Gastroesophageal sphincter (tissue), 3 donors: ENCODE results near the gene ANAPC4.

Experiments used
- CTCF ChIP-seq, 4 experiments: fragments of 200-600 bp in 2 of 4; fragments of 450-650 bp in 2 of 4; sonication (generic) in 1 of 4; IDR thresholded peaks; one replicate each; pipeline ENCODE4 v1.5.1; 2017 to 2019; ENCODE audit warnings: antibody characterized with exemption in 4 of 4, mild to moderate bottlenecking in 2 of 4, moderate library complexity in 2 of 4
- EP300 ChIP-seq: sonication (generic); formaldehyde crosslinking; IDR thresholded peaks from one replicate; pipeline ENCODE4 v1.6.1; 2017; ENCODE audit warnings: antibody characterized with exemption, mild to moderate bottlenecking
- POLR2A ChIP-seq, 2 donors: fragments of 450-650 bp; IDR thresholded peaks; one replicate each; pipeline ENCODE4 v1.6.1; 2017; ENCODE audit warnings: antibody characterized with exemption in 2 of 2, mild to moderate bottlenecking in 2 of 2, moderate library complexity in 1 of 2
- POLR2AphosphoS5 ChIP-seq: sonication (generic); formaldehyde crosslinking; IDR thresholded peaks from one replicate; pipeline ENCODE4 v1.6.1; 2017; ENCODE audit warnings: antibody characterized with exemption

DNA sequence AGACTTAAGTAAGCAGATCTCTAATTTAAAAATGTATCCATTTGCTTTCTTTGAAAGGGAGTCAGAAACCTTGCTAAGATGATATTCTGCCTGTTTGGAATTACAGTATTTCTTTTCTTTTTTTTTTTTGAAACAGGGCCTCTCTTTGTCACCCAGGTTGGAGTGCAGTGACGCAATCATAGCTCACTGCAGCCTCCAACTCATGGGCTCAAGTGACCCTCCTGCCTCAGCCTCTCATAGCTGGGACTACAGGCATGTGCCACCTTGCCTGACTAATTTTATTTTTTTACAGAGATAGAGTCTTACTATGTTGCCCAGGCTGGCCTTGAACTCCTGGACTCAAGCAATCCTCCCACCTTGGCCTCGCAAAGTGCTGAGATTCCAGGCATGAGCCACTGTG, 40.0 kb downstream of the ANAPC4 start:
- TF ChIP-seq CTCF (IDR thresholded peaks at IDR 0.05) (no peak), POLR2A (IDR thresholded peaks at IDR 0.05) (no peak), EP300 (no peak), POLR2AphosphoS5 (no peak)
